HCT116 (cell line): Measurements from ENCODE around the gene UNKL. TPM values are rescaled to one million over a fixed set of nuclear protein-coding genes. Genes with fewer than 3 reads are reported as not detected.

Experiments
- ATAC-seq: fragments of 200-7000 bp; cut with Tn5 transposase; 2 replicates; pipeline ENCODE4 v1.9.1; 2020; ENCODE audit warnings: mild to moderate bottlenecking, moderate library complexity
- BruUV-seq: library from RNA; stranded (reverse); fragments of 400-500 nt; replicated peaks from 2 replicates; lab custom pipeline; 2021; lab: Mats Ljungman, UMichigan
- CTCF ChIA-PET: fragments of 300-600 bp; sonication (Branson Sonifier 250); formaldehyde crosslinking; loops from one replicate; lab custom pipeline; 2021; ENCODE audit warnings: antibody characterized with exemption; lab: Charles Lee
- POLR2A ChIA-PET: fragments of 300-600, 350-600 bp; sonication (Branson Sonifier 250); formaldehyde crosslinking; loops from one replicate; lab custom pipeline; 2021; ENCODE audit warnings: antibody characterized with exemption; lab: Charles Lee
- RAD21 ChIA-PET, 2 experiments: fragments of 300-600 bp; sonication (Branson Sonifier 250); formaldehyde crosslinking; loops; one replicate each; lab custom pipeline; 2023; ENCODE audit warnings: low total read pairs in 2 of 2; ENCODE audit not compliant: uncharacterized antibody in 2 of 2, unreplicated experiment in 2 of 2, low non-redundant PET in 1 of 2; lab: Charles Lee
- DNase-seq: peaks from one replicate; pipeline ENCODE4 v3.0.0-alpha.2; 2010; ENCODE audit warnings: low read depth, low spot score
- H2AFZ ChIP-seq: fragments of 200-600 bp; shearing (Covaris generic), sonication (generic); 2 replicates; pipeline ENCODE4 v1.6.1; 2017; ENCODE audit warnings: low read depth, mixed run types, mixed read lengths, antibody characterized with exemption, low read length; ENCODE audit not compliant: poor library complexity, severe bottlenecking
- H3K27ac ChIP-seq: 2 replicates; pipeline ENCODE4 v1.5.1; 2012; ENCODE audit warnings: low read depth, low read length
- H3K27me3 ChIP-seq: fragments of 200-600 bp; sonication (generic); 2 replicates; pipeline ENCODE4 v1.6.1; 2016; ENCODE audit warnings: mixed run types, low read length, mixed read lengths; ENCODE audit not compliant: insufficient read depth
- H3K36me3 ChIP-seq, 2 experiments: fragments of 200-500 bp in 1 of 2; fragments of 200-600 bp in 1 of 2; sonication (Bioruptor generic) in 1 of 2; sonication (generic) in 1 of 2; 2 replicates each; pipeline versions ENCODE4 v1.5.1 to v1.6.1; 2014 to 2016; ENCODE audit warnings: low read length in 2 of 2, inconsistent platforms in 1 of 2, mixed read lengths in 1 of 2, mixed run types in 1 of 2; ENCODE audit not compliant: insufficient read depth in 2 of 2, control insufficient read depth in 1 of 2
- H3K4me1 ChIP-seq, 2 experiments: fragments of 200-600 bp in 1 of 2; sonication (generic) in 1 of 2; 2 replicates each; pipeline versions ENCODE4 v1.5.1 to v1.6.1; 2012 to 2017; ENCODE audit warnings: low read length in 2 of 2, inconsistent platforms in 1 of 2, mild to moderate bottlenecking in 1 of 2, mixed read lengths in 1 of 2, mixed run types in 1 of 2, moderate library complexity in 1 of 2; ENCODE audit not compliant: insufficient read depth in 2 of 2, control insufficient read depth in 1 of 2
- H3K4me2 ChIP-seq: fragments of 200-600 bp; sonication (generic); 2 replicates; pipeline ENCODE4 v1.6.1; 2017; ENCODE audit warnings: mixed run types, low read length, mixed read lengths
- H3K4me3 ChIP-seq, 2 experiments: fragments of 200-600 bp in 1 of 2; sonication (generic) in 1 of 2; replicated peaks in 1 of 2; 2 replicates each; pipeline ENCODE4 v1.5.1; 2011 to 2016; ENCODE audit warnings: low read length in 2 of 2, control low read depth in 1 of 2, low read depth in 1 of 2, mild to moderate bottlenecking in 1 of 2, mixed read lengths in 1 of 2, mixed run types in 1 of 2
- H3K79me2 ChIP-seq: fragments of 200-600 bp; sonication (generic); 2 replicates; pipeline ENCODE4 v1.6.1; 2017; ENCODE audit warnings: mild to moderate bottlenecking, mixed run types, low read length, moderate library complexity, mixed read lengths; ENCODE audit not compliant: insufficient read depth
- H3K9ac ChIP-seq: fragments of 200-600 bp; sonication (generic); 2 replicates; pipeline ENCODE4 v1.6.1; 2016; ENCODE audit warnings: low read length, mixed read lengths
- H3K9me2 ChIP-seq: fragments of 200-600 bp; sonication (generic), shearing (Covaris generic); 2 replicates; pipeline ENCODE4 v1.6.1; 2017; ENCODE audit warnings: mixed run types, mild to moderate bottlenecking, moderate library complexity; ENCODE audit not compliant: insufficient read depth
- H3K9me3 ChIP-seq, 2 experiments: fragments of 200-500 bp in 1 of 2; fragments of 200-600 bp in 1 of 2; sonication (Bioruptor generic) in 1 of 2; sonication (generic) in 1 of 2; 2 replicates each; pipeline ENCODE4 v1.6.1; 2014 to 2017; ENCODE audit warnings: low read length in 2 of 2, mixed read lengths in 2 of 2, inconsistent platforms in 1 of 2, low read depth in 1 of 2, mild to moderate bottlenecking in 1 of 2, mixed run types in 1 of 2, moderate library complexity in 1 of 2; ENCODE audit not compliant: control insufficient read depth in 1 of 2, insufficient read depth in 1 of 2
- H4K20me1 ChIP-seq: fragments of 200-600 bp; sonication (generic), shearing (Covaris generic); 2 replicates; pipeline ENCODE4 v1.6.1; 2017; ENCODE audit warnings: mixed run types, mild to moderate bottlenecking, moderate library complexity; ENCODE audit not compliant: insufficient read depth
- CEBPB ChIP-seq: IDR thresholded peaks from 2 replicates; pipeline ENCODE4 v1.6.1; 2012; ENCODE audit warnings: low read depth
- EZH2phosphoT487 ChIP-seq: fragments of 200-600 bp; IDR thresholded peaks from 2 replicates; pipeline ENCODE4 v1.6.1; 2018; ENCODE audit warnings: antibody characterized with exemption, borderline replicate concordance
- FOSL1 ChIP-seq: IDR thresholded peaks from 2 replicates; pipeline ENCODE4 v1.6.1; 2012; ENCODE audit warnings: low read depth
- JUND ChIP-seq: IDR thresholded peaks from 2 replicates; pipeline ENCODE4 v1.6.1; 2012
- RAD21 ChIP-seq: IDR thresholded peaks from 2 replicates; pipeline ENCODE4 v1.6.1; 2012; ENCODE audit warnings: low read depth, mild to moderate bottlenecking
- SIN3A ChIP-seq: IDR thresholded peaks from 2 replicates; pipeline ENCODE4 v1.6.1; 2012; ENCODE audit warnings: low read depth
- SRF ChIP-seq: IDR thresholded peaks from 2 replicates; pipeline ENCODE4 v1.6.1; 2012; ENCODE audit warnings: low read depth
- intact Hi-C: fragments of 100-400 bp; cut with micrococcal nuclease; formaldehyde crosslinking; loops from 2 replicates; pipeline ENCODE4 v1.10.0; 2022
- total RNA-seq: library from RNA; stranded (reverse); gene quantifications from one replicate; pipeline ENCODE4 v1.2.1, GENCODE V29; 2021; ENCODE audit not compliant: unreplicated experiment
- TF ChIP-seq, protein P1 (sequence below), 3 experiments: fragments of 200-600 bp in 1 of 3; sonication (generic) in 1 of 3; IDR thresholded peaks in 2 of 3; conservative IDR thresholded peaks in 1 of 3; 2 replicates each; pipeline ENCODE4 v1.5.1; 2012 to 2017; ENCODE audit warnings: low read depth in 2 of 3, low read length in 2 of 3, antibody characterized with exemption in 1 of 3, borderline replicate concordance in 1 of 3, control low read depth in 1 of 3, mild to moderate bottlenecking in 1 of 3, mixed read lengths in 1 of 3, mixed run types in 1 of 3, moderate library complexity in 1 of 3; ENCODE audit not compliant: insufficient read depth in 1 of 3
- TF ChIP-seq, protein P2 (sequence below): IDR thresholded peaks from 2 replicates; pipeline ENCODE4 v1.6.1; 2011; ENCODE audit warnings: mild to moderate bottlenecking, low read length, moderate library complexity; ENCODE audit not compliant: insufficient replicate concordance; ENCODE audit errors: extremely low read depth

The UNKL gene
- total RNA-seq, 1 experiment from 2014 or later, result 24.9 TPM

DNA sequence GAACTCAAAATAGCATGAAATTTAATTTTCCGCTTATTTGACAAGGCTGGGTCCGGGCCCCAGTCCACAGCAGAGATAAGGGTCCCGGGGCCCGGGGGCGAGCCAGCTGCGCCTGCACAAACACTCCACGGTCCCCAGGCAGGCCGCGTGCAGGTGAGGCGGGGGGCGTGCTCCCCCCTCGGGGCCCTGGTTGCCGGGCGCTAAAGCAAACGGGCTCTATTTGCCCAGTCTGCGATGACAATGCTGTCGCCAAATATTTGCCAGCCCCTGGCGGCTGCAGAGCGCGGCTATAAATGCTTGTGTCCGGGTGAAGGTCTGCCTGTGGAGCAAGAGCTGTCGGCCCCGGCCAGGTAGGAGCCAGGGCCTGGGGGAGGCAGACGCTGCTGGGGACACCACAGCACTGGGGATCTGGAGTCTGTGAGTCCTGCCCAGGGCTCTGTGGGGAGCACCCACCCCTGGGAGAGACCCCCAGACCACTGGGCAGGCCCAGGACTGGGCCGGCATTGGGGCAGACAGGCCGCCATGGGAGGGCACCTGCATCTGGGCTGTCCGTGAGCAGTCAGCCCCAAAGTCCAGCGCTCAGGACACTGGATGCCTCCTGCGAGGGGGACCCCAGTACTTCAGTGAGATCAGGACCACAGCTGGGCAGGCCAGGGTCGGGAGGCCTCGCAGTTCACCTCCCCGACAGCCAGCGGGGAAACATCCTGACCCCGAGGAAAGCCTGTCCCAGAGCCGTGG lies 16.4 kb upstream of the UNKL start, which contains the start of gene PERCC1:
TSS of gene PERCC1 (plus strand) at position 320 of the 738 bp plus-strand sequence. CDS start 1,516 bp downstream, outside the sequence.
- no peaks in the 10 kb centered on the region for H4K20me1 ChIP-seq
- no peak within 1 kb of the TSS for H3K27ac ChIP-seq
- no TSS peak for BruUV-seq
- H3K79me2 ChIP-seq, result no peaks in the 10 kb centered on the region
- CTCF ChIA-PET, result no interaction called here
- no peak within 1 kb of the TSS for H3K4me3 ChIP-seq
- no peaks in the 10 kb centered on the region for H3K27me3 ChIP-seq
- no peak within 1 kb of the TSS for H3K9ac ChIP-seq
- TF ChIP-seq SRF (no peak), EZH2phosphoT487 (no peak), CEBPB (no peak), SIN3A (no peak), FOSL1 (no peak), RAD21 (no peak), JUND (no peak)
- TF ChIP-seq, protein P1, sequence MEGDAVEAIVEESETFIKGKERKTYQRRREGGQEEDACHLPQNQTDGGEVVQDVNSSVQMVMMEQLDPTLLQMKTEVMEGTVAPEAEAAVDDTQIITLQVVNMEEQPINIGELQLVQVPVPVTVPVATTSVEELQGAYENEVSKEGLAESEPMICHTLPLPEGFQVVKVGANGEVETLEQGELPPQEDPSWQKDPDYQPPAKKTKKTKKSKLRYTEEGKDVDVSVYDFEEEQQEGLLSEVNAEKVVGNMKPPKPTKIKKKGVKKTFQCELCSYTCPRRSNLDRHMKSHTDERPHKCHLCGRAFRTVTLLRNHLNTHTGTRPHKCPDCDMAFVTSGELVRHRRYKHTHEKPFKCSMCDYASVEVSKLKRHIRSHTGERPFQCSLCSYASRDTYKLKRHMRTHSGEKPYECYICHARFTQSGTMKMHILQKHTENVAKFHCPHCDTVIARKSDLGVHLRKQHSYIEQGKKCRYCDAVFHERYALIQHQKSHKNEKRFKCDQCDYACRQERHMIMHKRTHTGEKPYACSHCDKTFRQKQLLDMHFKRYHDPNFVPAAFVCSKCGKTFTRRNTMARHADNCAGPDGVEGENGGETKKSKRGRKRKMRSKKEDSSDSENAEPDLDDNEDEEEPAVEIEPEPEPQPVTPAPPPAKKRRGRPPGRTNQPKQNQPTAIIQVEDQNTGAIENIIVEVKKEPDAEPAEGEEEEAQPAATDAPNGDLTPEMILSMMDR (IDR thresholded peaks at IDR 0.05 in 2 of 3, conservative IDR thresholded peaks at IDR 0.05 in 1 of 3; ENCODE audit: borderline replicate concordance in 1 of 3, insufficient read depth in 1 of 3, low read depth in 2 of 3, low read length in 2 of 3), result no peak
- TF ChIP-seq, protein P2, sequence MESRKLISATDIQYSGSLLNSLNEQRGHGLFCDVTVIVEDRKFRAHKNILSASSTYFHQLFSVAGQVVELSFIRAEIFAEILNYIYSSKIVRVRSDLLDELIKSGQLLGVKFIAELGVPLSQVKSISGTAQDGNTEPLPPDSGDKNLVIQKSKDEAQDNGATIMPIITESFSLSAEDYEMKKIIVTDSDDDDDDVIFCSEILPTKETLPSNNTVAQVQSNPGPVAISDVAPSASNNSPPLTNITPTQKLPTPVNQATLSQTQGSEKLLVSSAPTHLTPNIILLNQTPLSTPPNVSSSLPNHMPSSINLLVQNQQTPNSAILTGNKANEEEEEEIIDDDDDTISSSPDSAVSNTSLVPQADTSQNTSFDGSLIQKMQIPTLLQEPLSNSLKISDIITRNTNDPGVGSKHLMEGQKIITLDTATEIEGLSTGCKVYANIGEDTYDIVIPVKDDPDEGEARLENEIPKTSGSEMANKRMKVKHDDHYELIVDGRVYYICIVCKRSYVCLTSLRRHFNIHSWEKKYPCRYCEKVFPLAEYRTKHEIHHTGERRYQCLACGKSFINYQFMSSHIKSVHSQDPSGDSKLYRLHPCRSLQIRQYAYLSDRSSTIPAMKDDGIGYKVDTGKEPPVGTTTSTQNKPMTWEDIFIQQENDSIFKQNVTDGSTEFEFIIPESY, result no peak
- peaks cover 0 to 12% of the 10 kb centered on the region in 2 experiments; a peak in 2 of 4 replicates for H3K4me1 ChIP-seq
- no peak within 1 kb of the TSS for H3K4me2 ChIP-seq
- H3K9me2 ChIP-seq, result no peaks in the 10 kb centered on the region
- H2AFZ ChIP-seq, result no peak within 1 kb of the TSS
- H3K9me3 ChIP-seq, result no peaks in the 10 kb centered on the region
- DNase-seq, result no peak
- H3K36me3 ChIP-seq, result no peaks in the 10 kb centered on the region
- RAD21 ChIA-PET, result no interaction called here
- POLR2A ChIA-PET, result no interaction called here
- no peak for ATAC-seq
- intact Hi-C loops, result no loop called here
